GM12878 (cell line): ENCODE data around the gene SLC25A41. TPM values are rescaled to one million over a fixed set of nuclear protein-coding genes. Genes with fewer than 3 reads are reported as not detected.

Source experiments
- ATAC-seq: fragments of 200-7000 bp; cut with Tn5 transposase; 3 replicates; pipeline ENCODE4 v1.9.1; 2020; ENCODE audit warnings: mild to moderate bottlenecking, moderate library complexity
- BruUV-seq: library from RNA; stranded (reverse); fragments of 400-500 nt; replicated peaks from 2 replicates; lab custom pipeline; 2021; lab: Mats Ljungman, UMichigan
- CTCF ChIA-PET: fragments of 300-600 bp; sonication (Branson Sonifier 250); formaldehyde crosslinking; extraction: SDS; loops from one replicate; lab custom pipeline; 2021; ENCODE audit warnings: inconsistent platforms; lab: Yijun Ruan, JAX
- POLR2A ChIA-PET: fragments of 350-600 bp; formaldehyde crosslinking; extraction: SDS; loops from one replicate; lab custom pipeline; 2021; ENCODE audit warnings: inconsistent platforms; lab: Charles Lee
- RAD21 ChIA-PET: fragments of 300-600 bp; sonication (Branson Sonifier 250); formaldehyde crosslinking; loops from one replicate; lab custom pipeline; 2023; ENCODE audit warnings: antibody characterized with exemption; ENCODE audit not compliant: unreplicated experiment; lab: Charles Lee
- SMC1A ChIA-PET: fragments of 300-600 bp; sonication (Branson Sonifier 250); formaldehyde crosslinking; loops from one replicate; lab custom pipeline; 2023; ENCODE audit not compliant: unreplicated experiment, uncharacterized antibody; lab: Charles Lee
- DNase-seq: peaks from one replicate; pipeline ENCODE4 v3.0.0-alpha.2; 2011; ENCODE audit warnings: low read depth, low spot score
- FAIRE-seq: peaks from 3 replicates; lab custom pipeline; 2011; peaks lifted over from hg19 to GRCh38; lab: Jason Lieb, UNC
- H2AFZ ChIP-seq: 2 replicates; pipeline ENCODE4 v1.6.0; 2011; ENCODE audit warnings: low read depth, low read length, control low read depth; ENCODE audit not compliant: control insufficient read depth
- H3K27ac ChIP-seq: 2 replicates; pipeline ENCODE4 v1.5.1; 2011; ENCODE audit warnings: control low read depth; ENCODE audit not compliant: control insufficient read depth, insufficient read depth
- H3K27me3 ChIP-seq, 2 experiments: replicated peaks in 1 of 2; 2 replicates each; pipeline versions ENCODE4 v1.6.0 to v1.6.1; 2011; ENCODE audit warnings: low read length in 1 of 2; ENCODE audit not compliant: control insufficient read depth in 2 of 2, insufficient read depth in 2 of 2
- H3K36me3 ChIP-seq, 2 experiments: 2 replicates each; pipeline ENCODE4 v1.5.1; 2011; ENCODE audit warnings: low read length in 1 of 2; ENCODE audit not compliant: control insufficient read depth in 2 of 2, insufficient read depth in 2 of 2
- H3K4me1 ChIP-seq: 2 replicates; pipeline ENCODE4 v1.6.1; 2011; ENCODE audit warnings: mild to moderate bottlenecking, low read length, moderate library complexity, mixed read lengths; ENCODE audit not compliant: control insufficient read depth, insufficient read depth
- H3K4me2 ChIP-seq: 2 replicates; pipeline ENCODE4 v1.6.0; 2011; ENCODE audit warnings: control low read depth; ENCODE audit not compliant: control insufficient read depth, insufficient read depth
- H3K4me3 ChIP-seq: fragments of 200-600 bp; sonication (generic); 2 replicates; pipeline ENCODE4 v1.5.1; 2016
- H3K79me2 ChIP-seq: 2 replicates; pipeline ENCODE4 v1.6.0; 2011; ENCODE audit warnings: low read length; ENCODE audit not compliant: control insufficient read depth, insufficient read depth
- H3K9ac ChIP-seq: 2 replicates; pipeline ENCODE4 v1.8.0; 2011; ENCODE audit warnings: low read length, control low read depth, mixed read lengths; ENCODE audit not compliant: control insufficient read depth, insufficient read depth
- H3K9me3 ChIP-seq: replicated peaks from 3 replicates; pipeline ENCODE4 v1.5.1; 2011; ENCODE audit warnings: mild to moderate bottlenecking, low read length; ENCODE audit not compliant: control insufficient read depth, insufficient read depth
- H4K20me1 ChIP-seq: 2 replicates; pipeline ENCODE4 v1.6.0; 2011; ENCODE audit not compliant: control insufficient read depth, insufficient read depth
- BCLAF1 ChIP-seq: fragments of 450-650 bp; IDR thresholded peaks from 2 replicates; pipeline ENCODE4 v1.6.1; 2017; ENCODE audit warnings: antibody characterized with exemption, mild to moderate bottlenecking, moderate library complexity
- CREB1 ChIP-seq: IDR thresholded peaks from 2 replicates; pipeline ENCODE4 v1.6.1; 2012; ENCODE audit warnings: low read depth, mild to moderate bottlenecking, inconsistent platforms
- CTCF ChIP-seq, 3 experiments: IDR thresholded peaks in 2 of 3; conservative IDR thresholded peaks in 1 of 3; 2 replicates each; pipeline ENCODE4 v1.5.1; 2011; ENCODE audit warnings: low read depth in 3 of 3, low read length in 3 of 3, mild to moderate bottlenecking in 3 of 3, control low read depth in 2 of 3, moderate library complexity in 2 of 3, inconsistent platforms in 1 of 3, mixed read lengths in 1 of 3; ENCODE audit not compliant: control insufficient read depth in 2 of 3, insufficient read depth in 1 of 3; ENCODE audit errors: extremely low read depth in 1 of 3
- RELA ChIP-seq: fragments of 450-650 bp; IDR thresholded peaks from 2 replicates; pipeline ENCODE4 v1.8.0; 2014; ENCODE audit warnings: borderline replicate concordance; ENCODE audit not compliant: partially characterized antibody
- ZBTB11 ChIP-seq: fragments of 450-650 bp; formaldehyde crosslinking; IDR thresholded peaks from 2 replicates; pipeline ENCODE4 v1.5.0; 2022; ENCODE audit warnings: mild to moderate bottlenecking, missing genetic modification characterization
- ZNF687 ChIP-seq: fragments of 450-650 bp; IDR thresholded peaks from 2 replicates; pipeline ENCODE4 v1.6.1; 2017; ENCODE audit warnings: mild to moderate bottlenecking, moderate library complexity
- WGBS: methylation state at CpG from one replicate; pipeline ENCODE4 v1.1.6; 2016; ENCODE audit warnings: low lambda C conversion rate; ENCODE audit not compliant: insufficient replicate concordance, insufficient coverage; ENCODE audit errors: missing lambda C conversion rate; 5-methylcytosine and 5-hydroxymethylcytosine counted together
- in situ Hi-C: fragments of 300-500 bp; cut with MboI; formaldehyde crosslinking; loops from 9 replicates; pipeline ENCODE4 v1.14.3; 2018; ENCODE audit warnings: mixed read lengths
- intact Hi-C: fragments of 100-400 bp; cut with micrococcal nuclease; formaldehyde crosslinking; loops from one replicate; pipeline ENCODE4 v1.14.2; 2022; ENCODE audit not compliant: unreplicated experiment
- polyA plus RNA-seq, 11 experiments: library from polyadenylated mRNA; depleted of rRNA in 4 of 11; unstranded in 6 of 11; stranded (reverse) in 5 of 11; fragments of >200 nt; fragmentation: Nextera tagmentation in 4 of 11; fragmentation: Illumina TruSeq in 1 of 11; extraction: Ambion mirVana in 4 of 11; extraction: Trizol in 1 of 11; gene quantifications; 1 replicate in 1 of 11; 2 replicates in 10 of 11; pipeline versions ENCODE4 v1.2.1 to v1.2.3, GENCODE V29; 2011 to 2016; ENCODE audit warnings: inconsistent platforms in 2 of 11, missing spikeins in 2 of 11, low read depth in 1 of 11
- total RNA-seq, 4 experiments: library from RNA; depleted of rRNA in 3 of 4; stranded (reverse); fragments of >200 nt in 3 of 4; fragmentation: Illumina TruSeq in 1 of 4; extraction: Trizol in 1 of 4; gene quantifications; 2 replicates each; pipeline versions ENCODE4 v1.2.1 to v1.2.3, GENCODE V29; 2013 to 2021

Gene SLC25A41
- total and polyA plus RNA-seq, 10 of the 15 experiments (the other 5 are each of a cell fraction or from before 2014, with no cell fraction given), result 0.23 to 1.2 (median 0.43) TPM; not detected in 2

GRCh38 chr19:6393074-6393982 is 40.2 kb downstream of the SLC25A41 start, which contains the start of gene GTF2F1:
Gene GTF2F1 (minus strand): TSS chr19:6393164. CDS start chr19:6392995, 169 bp downstream.
- Histone ChIP-seq H3K36me3 (peaks cover 4 to 23% of the 10 kb centered on the region in 2 experiments; a peak in 3 of 4 replicates), H3K79me2 (peaks cover 22% of the 10 kb centered on the region), H2AFZ (peak within 1 kb of the TSS; percentile 99), H3K4me2 (peak within 1 kb of the TSS; percentile 99), H3K27me3 (no peaks in the 10 kb centered on the region), H4K20me1 (no peaks in the 10 kb centered on the region), H3K9me3 (no peaks in the 10 kb centered on the region), H3K27ac (peak within 1 kb of the TSS; percentile 93), H3K4me3 (peak within 1 kb of the TSS; percentile 99), H3K9ac (peak within 1 kb of the TSS; percentile 78), H3K4me1 (peaks cover 11% of the 10 kb centered on the region)
- ChIA-PET RAD21 (interaction anchor here (0.8 to 1.6 kb wide), 3 partner anchors 21 to 65 kb away, joined by 3 to 5 read pairs (median 4); partner anchors contain the start of genes ALKBH7 and KHSRP), POLR2A (interaction anchor here (0.6 to 1.9 kb wide), 3 partner anchors 21 to 31 kb away, joined by 3 to 12 read pairs (median 7); partner anchors contain the start of genes ALKBH7 and KHSRP), SMC1A (interaction anchor here (0.6 to 1.1 kb wide), 5 partner anchors 10 to 88 kb away, joined by 3 read pairs; partner anchors contain the start of genes ALKBH7, DENND1C and KHSRP), CTCF (interaction anchor here (0.6 to 1.1 kb wide), 5 partner anchors 14 to 470 kb away, joined by 3 to 4 read pairs (median 4); no protein-coding TSS in a partner anchor)
- FAIRE-seq (peak; percentile 94), DNase-seq (peak; percentile 80), ATAC-seq (peak; percentile 95)
- in situ Hi-C loops (no loop called here), intact Hi-C loops (loop anchor here (1.0 to 10.0 kb wide), 2 partner anchors 32 to 111 kb away; partner anchors contain the start of gene TUBB4A)
- BruUV-seq, result no TSS peak
- WGBS, result 1% methylated on average over 67 of the region's 69 CpGs
- TF ChIP-seq BCLAF1, result no peak
- TF ChIP-seq ZNF687, result peak; percentile 71
- peak; percentile 55 for TF ChIP-seq RELA
- TF ChIP-seq CREB1, result peak; percentile 85
- no peak for TF ChIP-seq ZBTB11 (CRISPR knock-in tag)
- peak in 2 of 3 experiments; percentile 23 to 28; a peak in 2 of 6 replicates for TF ChIP-seq CTCF (IDR thresholded peaks at IDR 0.05 in 2 of 3, conservative IDR thresholded peaks at IDR 0.05 in 1 of 3; ENCODE audit: control insufficient read depth in 2 of 3, extremely low read depth in 1 of 3, insufficient read depth in 1 of 3, low read depth in 3 of 3, low read length in 3 of 3)
